ENCODE results near the gene SLC8B1. TPM values are rescaled to one million over a fixed set of nuclear protein-coding genes. Genes with fewer than 3 reads are reported as not detected.
A peak's percentile ranks its signal among the peaks of the same experiment; 100 is the strongest.

The SLC8B1 gene
- total and polyA plus RNA-seq, 9 of the 15 experiments (the other 6 are each of a cell fraction or from before 2014, with no cell fraction given): 0.86 to 34.1 (median 18.5) TPM

GRCh38 chr12:113371808-113372207, 36.9 kb upstream of the SLC8B1 start (continued):
- TF ChIP-seq GTF3C2 (IDR thresholded peaks at IDR 0.05; ENCODE audit: borderline replicate concordance, extremely low read depth, insufficient read length) (peak; percentile 20), SP2 (IDR thresholded peaks at IDR 0.05; ENCODE audit: extremely low read depth, low read depth, low read length, poor library complexity, severe bottlenecking) (no peak), PATZ1 (CRISPR knock-in tag; IDR thresholded peaks at IDR 0.05; ENCODE audit: borderline replicate concordance) (no peak), ATF1 (CRISPR knock-in tag; IDR thresholded peaks at IDR 0.05) (no peak), ATF1 (tag; IDR thresholded peaks at IDR 0.05) (no peak), RCOR1 (IDR thresholded peaks at IDR 0.05; ENCODE audit: borderline replicate concordance in 1 of 2, low read depth in 2 of 2, low read length in 2 of 2) (0 out of 4 replicates have a peak, but pooled peaks of 1 of the 2 experiments have one; percentile 11), RBM22 (IDR thresholded peaks at IDR 0.05; ENCODE audit: low read depth, low read length, poor library complexity, severe bottlenecking) (no peak), KLF6 (CRISPR knock-in tag; IDR thresholded peaks at IDR 0.05; ENCODE audit: borderline replicate concordance) (no peak), HNRNPH1 (optimal IDR thresholded peaks at IDR 0.05; ENCODE audit: low read depth, low read length) (no peak), NCOR1 (IDR thresholded peaks at IDR 0.05) (no peak), SMARCA5 (IDR thresholded peaks at IDR 0.05) (peak; percentile 84; the same call in 1 of the 2 replicates), RBM15 (IDR thresholded peaks at IDR 0.05; ENCODE audit: insufficient read depth, low read length) (no peak), DACH1 (IDR thresholded peaks at IDR 0.05; ENCODE audit: partially characterized antibody) (no peak), RFX1 (IDR thresholded peaks at IDR 0.05) (no peak), ZNF436 (CRISPR knock-in tag; IDR thresholded peaks at IDR 0.05) (0 out of 2 replicates have a peak, but pooled peaks have one; percentile 19), ZNF12 (CRISPR knock-in tag; IDR thresholded peaks at IDR 0.05) (no peak), ETS1 (conservative IDR thresholded peaks at IDR 0.05; ENCODE audit: control insufficient read depth, low read depth, low read length) (no peak), KDM1A (IDR thresholded peaks at IDR 0.05) (0 out of 4 replicates have a peak, but pooled peaks of 1 of the 2 experiments have one; percentile 16), KAT8 (IDR thresholded peaks at IDR 0.05; ENCODE audit: low read depth) (no peak), CEBPB (tag; IDR thresholded peaks at IDR 0.05) (no peak), MLLT1 (IDR thresholded peaks at IDR 0.05) (no peak), ZNF764 (CRISPR knock-in tag; IDR thresholded peaks at IDR 0.05; ENCODE audit: low read depth) (no peak), CBX1 (IDR thresholded peaks at IDR 0.05; ENCODE audit: low read depth) (peak; percentile 27; the same call in 1 of the 2 replicates)

All from K562 (cell line).